Natural killer cell (primary cell): ENCODE measurements around the gene NDUFB1. TPM values are rescaled to one million over a fixed set of nuclear protein-coding genes. Genes with fewer than 3 reads are reported as not detected.

Source experiments
- ATAC-seq, 3 donors: fragments of 150-1000 bp in 2 of 3; fragments of 200-7000 bp in 1 of 3; cut with Tn5 transposase; 1 replicate in 1 of 3; 2 replicates in 2 of 3; pipeline ENCODE4 v1.10.0; 2021; ENCODE audit warnings: mild to moderate bottlenecking in 2 of 3, moderate library complexity in 2 of 3
- DNase-seq, 2 donors: peaks; one replicate each; pipeline versions ENCODE4 v3.0.0 to v3.0.0-alpha.2; 2013 to 2021; ENCODE audit warnings: mixed read lengths in 1 of 2
- H3K27ac ChIP-seq: one replicate; pipeline ENCODE4 v1.5.1; 2013; ENCODE audit warnings: mild to moderate bottlenecking, low read length
- H3K27me3 ChIP-seq: one replicate; pipeline ENCODE4 v1.6.1; 2013; ENCODE audit warnings: low read length; ENCODE audit not compliant: control insufficient read depth, insufficient read depth
- H3K36me3 ChIP-seq: one replicate; pipeline ENCODE4 v1.6.1; 2013; ENCODE audit warnings: low read length; ENCODE audit not compliant: control insufficient read depth, insufficient read depth
- H3K4me1 ChIP-seq: one replicate; pipeline ENCODE4 v1.6.1; 2013; ENCODE audit warnings: low read length; ENCODE audit not compliant: control insufficient read depth, insufficient read depth
- H3K4me3 ChIP-seq: one replicate; pipeline ENCODE4 v1.5.1; 2013; ENCODE audit warnings: low read length
- H3K9me3 ChIP-seq: one replicate; pipeline ENCODE4 v1.6.1; 2013; ENCODE audit warnings: low read length; ENCODE audit not compliant: control insufficient read depth, insufficient read depth
- H3K27ac Mint-ChIP-seq, 2 donors: one replicate each; pipeline ENCODE4 v1.8.0; 2022; ENCODE audit warnings: mild to moderate bottlenecking in 2 of 2, mixed read lengths in 2 of 2, moderate library complexity in 1 of 2
- H3K27me3 Mint-ChIP-seq, 2 donors: one replicate each; pipeline ENCODE4 v1.8.0; 2022; ENCODE audit warnings: low read depth in 2 of 2, mixed read lengths in 2 of 2
- H3K36me3 Mint-ChIP-seq: one replicate; pipeline ENCODE4 v1.8.0; 2022; ENCODE audit warnings: mixed read lengths
- H3K4me1 Mint-ChIP-seq, 2 donors: one replicate each; pipeline ENCODE4 v1.8.0; 2022; ENCODE audit warnings: mixed read lengths in 2 of 2
- H3K4me3 Mint-ChIP-seq: one replicate; pipeline ENCODE4 v1.8.0; 2022; ENCODE audit warnings: mild to moderate bottlenecking, moderate library complexity, mixed read lengths
- H3K9me3 Mint-ChIP-seq, 2 donors: one replicate each; pipeline ENCODE4 v1.8.0; 2022; ENCODE audit warnings: mixed read lengths in 2 of 2
- CTCF ChIP-seq: fragments of 200-600 bp; IDR thresholded peaks from one replicate; pipeline ENCODE4 v1.8.0; 2022; ENCODE audit warnings: antibody characterized with exemption
- WGBS: methylation state at CpG from one replicate; pipeline ENCODE4 v1.1.7; 2013; ENCODE audit warnings: missing lambda C conversion rate; ENCODE audit not compliant: insufficient coverage; 5-methylcytosine and 5-hydroxymethylcytosine counted together
- intact Hi-C: fragments of 100-400 bp; cut with micrococcal nuclease; formaldehyde crosslinking; loops from one replicate; pipeline ENCODE4 v1.14.2; 2022
- total RNA-seq, 4 donors: library from RNA; stranded (reverse); fragments of 120-200 nt in 1 of 4; gene quantifications; one replicate each; pipeline versions ENCODE4 v1.2.3 to v1.2.4, GENCODE V29; 2013 to 2022

Gene NDUFB1
- total RNA-seq, 3 donors from 2014 or later (not counting 1 experiment from before 2014, with no cell fraction given) = 40.9 to 55.4 (median 45.0) TPM

GRCh38 chr14:92093320-92093719 is 28.2 kb downstream of the NDUFB1 start:
- Histone ChIP-seq H3K9me3 (no peaks in the 10 kb centered on the region), H3K27me3 (no peaks in the 10 kb centered on the region), H3K4me1 (no peaks in the 10 kb centered on the region), H3K4me3 (no peak overlapping the region), H3K36me3 (peaks cover 31% of the 10 kb centered on the region), H3K27ac (no peak overlapping the region)
- TF ChIP-seq CTCF = no peak
- DNase-seq (peak in 1 of 2 donors; percentile 37), ATAC-seq (no peak)
- no peak overlapping the region for H3K27ac Mint-ChIP-seq
- H3K36me3 Mint-ChIP-seq = no peaks in the 10 kb centered on the region
- no peak overlapping the region for H3K4me3 Mint-ChIP-seq
- WGBS = 33% methylated on average over 1 of the region's 1 CpG
- intact Hi-C loops = no loop called here
- no peaks in the 10 kb centered on the region for H3K27me3 Mint-ChIP-seq
- H3K4me1 Mint-ChIP-seq = no peaks in the 10 kb centered on the region
- no peaks in the 10 kb centered on the region for H3K9me3 Mint-ChIP-seq

GRCh38 chr14:92088494-92088893 is 33.0 kb downstream of the NDUFB1 start:
- no peaks in the 10 kb centered on the region for H3K4me1 Mint-ChIP-seq
- ATAC-seq = no peak
- H3K36me3 ChIP-seq = peaks cover 28% of the 10 kb centered on the region
- H3K27me3 Mint-ChIP-seq = no peaks in the 10 kb centered on the region
- H3K9me3 Mint-ChIP-seq = no peaks in the 10 kb centered on the region
- no peak overlapping the region for H3K27ac ChIP-seq
- no peak overlapping the region for H3K4me3 Mint-ChIP-seq
- no peak for TF ChIP-seq CTCF
- WGBS = 95% methylated on average over 4 of the region's 5 CpGs
- H3K4me1 ChIP-seq = no peaks in the 10 kb centered on the region
- DNase-seq = no peak
- no peaks in the 10 kb centered on the region for H3K9me3 ChIP-seq
- peaks cover 5% of the 10 kb centered on the region for H3K36me3 Mint-ChIP-seq
- no peak overlapping the region for H3K27ac Mint-ChIP-seq
- intact Hi-C loops = no loop called here
- no peaks in the 10 kb centered on the region for H3K27me3 ChIP-seq
- no peak overlapping the region for H3K4me3 ChIP-seq

GRCh38 chr14:92074555-92074954 is 47.0 kb downstream of the NDUFB1 start:
- no peak overlapping the region for H3K4me3 Mint-ChIP-seq
- DNase-seq = no peak
- no peak for TF ChIP-seq CTCF
- Histone ChIP-seq H3K27me3 (no peaks in the 10 kb centered on the region), H3K36me3 (peaks cover 27% of the 10 kb centered on the region), H3K4me3 (no peak overlapping the region), H3K27ac (no peak overlapping the region), H3K4me1 (no peaks in the 10 kb centered on the region), H3K9me3 (no peaks in the 10 kb centered on the region)
- H3K27me3 Mint-ChIP-seq = no peaks in the 10 kb centered on the region
- no peak for ATAC-seq
- H3K27ac Mint-ChIP-seq = no peak overlapping the region
- no peaks in the 10 kb centered on the region for H3K36me3 Mint-ChIP-seq
- no peaks in the 10 kb centered on the region for H3K4me1 Mint-ChIP-seq
- H3K9me3 Mint-ChIP-seq = no peaks in the 10 kb centered on the region
- intact Hi-C loops = no loop called here

Other genes with a start within 250 kb of the NDUFB1 start
- 1 to 10 TPM in 2 of 3 donors, under 1 TPM in 1; 0.56 to 1.3 (median 1.1) TPM for gene FBLN5, start 174.0 kb downstream of the NDUFB1 start, total RNA-seq
- 10 to 100 TPM; 42.9 to 63.6 (median 49.8) TPM for gene TRIP11, start 81.6 kb downstream of the NDUFB1 start, total RNA-seq
- 10 to 100 TPM; 26.7 to 40.5 (median 30.7) TPM for gene ATXN3, start 15.1 kb downstream of the NDUFB1 start, total RNA-seq
- 10 to 100 TPM; 24.2 to 39.8 (median 28.6) TPM for gene CPSF2, start 263 bp upstream of the NDUFB1 start, total RNA-seq
- gene SLC24A4, start 201.5 kb upstream of the NDUFB1 start, total RNA-seq = 1 to 10 TPM; 1.1 to 3.2 (median 2.1) TPM